Spinal cord (tissue), 10 donors: ENCODE results near the gene HMGCR. TPM values are rescaled to one million over a fixed set of nuclear protein-coding genes. Genes with fewer than 3 reads are reported as not detected.
"Not testable (repeated sequence)": the region's sequence is repeated elsewhere in the genome, so short reads cannot be mapped to it uniquely, and the experiment has no call there.

Experiments
- DNase-seq, 6 donors: peaks; one replicate each; pipeline versions ENCODE4 v3.0.0 to v3.0.0-alpha.2; 2013 to 2015; ENCODE audit warnings: low spot score in 6 of 6, low read depth in 4 of 6
- H3K27ac ChIP-seq: one replicate; pipeline ENCODE4 v1.5.1; 2013; ENCODE audit warnings: low read depth, low read length, control low read depth
- H3K27me3 ChIP-seq: one replicate; pipeline ENCODE4 v1.6.1; 2013; ENCODE audit warnings: low read length; ENCODE audit not compliant: control insufficient read depth, insufficient read depth
- H3K36me3 ChIP-seq: one replicate; pipeline ENCODE4 v1.6.1; 2013; ENCODE audit warnings: low read length; ENCODE audit not compliant: control insufficient read depth, insufficient read depth
- H3K4me1 ChIP-seq: one replicate; pipeline ENCODE4 v1.6.1; 2013; ENCODE audit warnings: low read length; ENCODE audit not compliant: control insufficient read depth, insufficient read depth
- H3K4me3 ChIP-seq: one replicate; pipeline ENCODE4 v1.5.1; 2013; ENCODE audit warnings: low read depth, low read length, control low read depth
- H3K9me3 ChIP-seq: one replicate; pipeline ENCODE4 v1.6.1; 2013; ENCODE audit warnings: low read length; ENCODE audit not compliant: control insufficient read depth, insufficient read depth
- WGBS: methylation state at CpG from one replicate; pipeline ENCODE4 v1.1.5; 2013; ENCODE audit warnings: missing lambda C conversion rate; ENCODE audit not compliant: insufficient coverage; 5-methylcytosine and 5-hydroxymethylcytosine counted together
- long read RNA-seq, 4 donors: transcript quantifications; one replicate each; lab custom pipeline, GENCODE V29; 2026
- polyA plus RNA-seq, 2 donors: library from polyadenylated mRNA; unstranded; fragments of 120-200 nt; gene quantifications; one replicate each; pipeline ENCODE4 v1.2.1, GENCODE V29; 2013; ENCODE audit not compliant: insufficient read length in 2 of 2
- total RNA-seq, 2 donors: library from RNA; depleted of rRNA in 1 of 2; stranded (reverse); fragments of 120-200 nt in 1 of 2; fragments of >200 nt in 1 of 2; gene quantifications; one replicate each; pipeline versions ENCODE4 v1.2.3 to v1.2.4, GENCODE V29; 2013 to 2014
- donor health status: healthy.

Gene HMGCR
- total RNA-seq (100 to 1,000 TPM in 1 of 2 donors, 10 to 100 TPM in 1; 67.7 to 263 TPM), polyA plus RNA-seq (100 to 1,000 TPM; 114 to 142 TPM)
- long read RNA-seq, donor 1, full-length matches to known transcripts = 39 of 104 reads
- long read RNA-seq, donor 1, partial matches to known transcripts = 65 of 104 reads
- long read RNA-seq, donor 1, other reads (novel, unspliced or antisense) = 0 of 104 reads
- long read RNA-seq, donor 2, full-length matches to known transcripts = 14 of 37 reads
- long read RNA-seq, donor 2, partial matches to known transcripts = 23 of 37 reads
- long read RNA-seq, donor 2, other reads (novel, unspliced or antisense) = 0 of 37 reads
- long read RNA-seq, donor 3, full-length matches to known transcripts = 10 of 15 reads
- long read RNA-seq, donor 3, partial matches to known transcripts = 5 of 15 reads
- long read RNA-seq, donor 3, other reads (novel, unspliced or antisense) = 0 of 15 reads
- long read RNA-seq, donor 4, partial matches to known transcripts = 22 of 22 reads
- long read RNA-seq, donor 4, other reads (novel, unspliced or antisense) = 0 of 22 reads

- Histone ChIP-seq H3K27me3 (no peaks in the 10 kb centered on the region), H3K27ac (peak within 1 kb of the TSS; percentile 94), H3K9me3 (no peaks in the 10 kb centered on the region), H3K36me3 (no peaks in the 10 kb centered on the region), H3K4me1 (no peaks in the 10 kb centered on the region), H3K4me3 (peak within 1 kb of the TSS; percentile 97)
- WGBS = under 1% methylated on average over 56 of the region's 56 CpGs
- peak; percentile 94 to 100 (median 98) for DNase-seq
These were observed at the start of gene HMGCR for GRCh38 chr5:75336615-75337336. Gene HMGCR (plus strand): TSS chr5:75337220. CDS start chr5:75342606, 5,386 bp downstream.

GRCh38 chr5:75291844-75292243 lies 45.2 kb upstream of the HMGCR start:
- not testable (repeated sequence) for H3K4me3 ChIP-seq, DNase-seq, H3K27ac ChIP-seq, H3K27me3 ChIP-seq, H3K9me3 ChIP-seq, H3K4me1 ChIP-seq, H3K36me3 ChIP-seq
- WGBS = 100% methylated on average over 3 of the region's 3 CpGs

GRCh38 chr5:75300084-75300483 lies 36.9 kb upstream of the HMGCR start:
- Histone ChIP-seq H3K27ac (no peak overlapping the region), H3K9me3 (peaks cover 3% of the 10 kb centered on the region), H3K27me3 (no peaks in the 10 kb centered on the region)

GRCh38 chr5:75303419-75303818 lies 33.6 kb upstream of the HMGCR start:
- DNase-seq = no peak
- no peaks in the 10 kb centered on the region for H3K27me3 ChIP-seq
- no peaks in the 10 kb centered on the region for H3K4me1 ChIP-seq
- H3K9me3 ChIP-seq = peaks cover 3% of the 10 kb centered on the region
- H3K36me3 ChIP-seq = no peaks in the 10 kb centered on the region
- no peak overlapping the region for H3K4me3 ChIP-seq
- WGBS = 89% methylated on average over 4 of the region's 4 CpGs
- no peak overlapping the region for H3K27ac ChIP-seq

More at GRCh38 chr5:75300084-75300483, 36.9 kb upstream of the HMGCR start:
- no peaks in the 10 kb centered on the region for H3K36me3 ChIP-seq
- no peak for DNase-seq
- H3K4me1 ChIP-seq = no peaks in the 10 kb centered on the region
- H3K4me3 ChIP-seq = no peak overlapping the region

- H3K9me3 ChIP-seq, H3K36me3 ChIP-seq, H3K4me1 ChIP-seq, H3K4me3 ChIP-seq, H3K27ac ChIP-seq, DNase-seq, H3K27me3 ChIP-seq: not testable (repeated sequence)
- 87% methylated on average over 11 of the region's 11 CpGs for WGBS
These were observed 32.5 kb upstream of the HMGCR start for GRCh38 chr5:75304486-75304885.

GRCh38 chr5:75306746-75307145 lies 30.3 kb upstream of the HMGCR start:
- Histone ChIP-seq H3K4me1 (no peaks in the 10 kb centered on the region), H3K36me3 (no peaks in the 10 kb centered on the region), H3K27ac (no peak overlapping the region), H3K27me3 (no peaks in the 10 kb centered on the region), H3K9me3 (no peaks in the 10 kb centered on the region), H3K4me3 (no peak overlapping the region)
- no CpG with 5 or more reads among the region's 1 CpG for WGBS
- DNase-seq = no peak

GRCh38 chr5:75310212-75310611 lies 26.8 kb upstream of the HMGCR start:
- DNase-seq = no peak
- Histone ChIP-seq H3K27me3 (no peaks in the 10 kb centered on the region), H3K9me3 (no peaks in the 10 kb centered on the region), H3K4me3 (no peak overlapping the region), H3K4me1 (no peaks in the 10 kb centered on the region), H3K36me3 (no peaks in the 10 kb centered on the region), H3K27ac (no peak overlapping the region)
- 80% methylated on average over 1 of the region's 3 CpGs for WGBS

GRCh38 chr5:75319148-75319547 lies 17.9 kb upstream of the HMGCR start:
- WGBS = 100% methylated on average over 2 of the region's 4 CpGs
- DNase-seq = not testable (repeated sequence)

GRCh38 chr5:75319638-75320037 lies 17.4 kb upstream of the HMGCR start:
- no peak overlapping the region for H3K4me3 ChIP-seq
- H3K27ac ChIP-seq = no peak overlapping the region
- DNase-seq = no peak
- no peaks in the 10 kb centered on the region for H3K9me3 ChIP-seq
- H3K27me3 ChIP-seq = no peaks in the 10 kb centered on the region
- no peaks in the 10 kb centered on the region for H3K36me3 ChIP-seq
- WGBS = 100% methylated on average over 1 of the region's 1 CpG
- H3K4me1 ChIP-seq = no peaks in the 10 kb centered on the region

More at GRCh38 chr5:75319148-75319547, 17.9 kb upstream of the HMGCR start:
- H3K27me3 ChIP-seq, H3K4me3 ChIP-seq, H3K9me3 ChIP-seq, H3K4me1 ChIP-seq, H3K27ac ChIP-seq, H3K36me3 ChIP-seq: not testable (repeated sequence)
